GM18499 (cell line): ENCODE results near the gene ZXDA.

Source experiments
- ATAC-seq: cut with Tn5 transposase; IDR thresholded peaks from one replicate; pipeline ENCODE4 v1.9.1; 2021; ENCODE audit warnings: moderate number of reproducible peaks; ENCODE audit not compliant: insufficient read depth, unreplicated experiment

Gene ZXDA

GRCh38 chrX:57871463-57871862 lies 38.8 kb downstream of the ZXDA start:
- ATAC-seq = no peak
